ENCODE data around the gene ZNF331.

Gene ZNF331

GRCh38 chr19:53520547-53521372, 17.2 kb upstream of the ZNF331 start:
- in situ Hi-C loops (cut with MboI; ENCODE audit: low sequenced_read_pairs), result no loop called here

DNA sequence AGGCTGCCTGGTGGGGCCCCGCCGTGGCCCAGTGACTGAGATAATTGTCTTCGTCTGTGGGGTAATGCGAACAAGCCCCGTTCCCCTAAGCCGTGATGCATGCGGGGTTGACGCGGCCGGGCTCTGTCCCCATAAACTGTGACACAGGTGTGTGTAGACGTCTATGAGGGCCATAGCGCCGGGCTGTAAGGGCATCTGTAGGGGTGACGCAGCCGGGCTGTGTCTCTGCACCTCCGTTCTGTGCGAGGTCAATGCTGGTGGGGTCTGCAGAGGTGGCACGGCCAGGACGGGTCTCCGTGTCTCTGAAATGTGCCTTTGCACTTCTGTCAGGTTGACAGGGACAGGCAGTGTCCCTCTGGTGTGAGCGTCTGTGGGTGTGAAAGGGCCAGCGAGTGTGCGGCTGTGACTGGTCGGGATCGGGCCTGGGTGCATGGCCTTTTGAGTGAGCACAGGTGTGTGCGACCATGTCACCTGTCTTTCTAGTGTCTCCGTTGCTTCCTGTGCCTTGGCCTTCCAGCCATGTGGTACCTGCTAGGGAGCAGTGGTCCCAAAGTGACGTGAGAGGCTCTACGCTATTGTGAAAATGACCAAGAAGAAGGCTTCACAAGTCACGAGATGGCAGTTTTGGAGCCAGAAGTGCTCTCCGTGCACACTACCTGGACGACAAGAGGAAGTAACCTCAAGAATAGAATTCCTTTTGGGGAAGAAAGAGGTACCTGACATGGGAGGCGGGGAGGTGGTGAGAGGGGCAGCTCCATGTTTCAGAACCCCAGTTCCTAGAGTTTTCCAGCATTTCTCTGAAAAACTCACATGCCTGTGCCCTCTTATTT, 16.4 kb upstream of the ZNF331 start:
- in situ Hi-C loops (cut with MboI; ENCODE audit: low sequenced_read_pairs), result no loop called here

- in situ Hi-C loops (cut with MboI; ENCODE audit: low sequenced_read_pairs), result no loop called here
Measured at GRCh38 chr19:53525922-53526321, 12.0 kb upstream of the ZNF331 start.

- in situ Hi-C loops (cut with MboI; ENCODE audit: low sequenced_read_pairs), result no loop called here
Measured at GRCh38 chr19:53530622-53531021, 7.3 kb upstream of the ZNF331 start.

DNA sequence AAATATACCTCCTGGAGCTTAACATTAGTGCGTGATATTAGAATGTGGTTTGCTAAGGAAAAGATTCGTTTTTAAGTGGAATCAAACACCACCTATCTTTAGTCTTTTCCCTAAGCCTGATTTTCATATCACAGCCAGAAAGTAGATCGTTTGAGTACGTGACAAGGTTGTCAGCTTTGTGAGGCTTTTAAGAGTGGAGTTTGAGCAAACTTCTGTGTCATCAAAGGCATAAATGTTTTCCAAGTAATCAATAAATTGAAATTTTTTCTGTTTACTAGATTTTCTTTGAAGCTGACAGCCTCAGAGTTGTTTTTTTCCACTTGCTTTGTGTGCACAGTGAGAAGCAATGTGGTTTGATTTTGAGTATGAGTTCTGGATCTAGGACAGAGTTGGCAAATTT, 6.5 kb upstream of the ZNF331 start:
- in situ Hi-C loops (cut with MboI; ENCODE audit: low sequenced_read_pairs), result no loop called here

- in situ Hi-C loops (cut with MboI; ENCODE audit: low sequenced_read_pairs), result no loop called here
Measured at GRCh38 chr19:53532362-53532761, 5.6 kb upstream of the ZNF331 start.

- in situ Hi-C loops (cut with MboI; ENCODE audit: low sequenced_read_pairs), result no loop called here
Measured at GRCh38 chr19:53536225-53536548, 1.8 kb upstream of the ZNF331 start.

DNA sequence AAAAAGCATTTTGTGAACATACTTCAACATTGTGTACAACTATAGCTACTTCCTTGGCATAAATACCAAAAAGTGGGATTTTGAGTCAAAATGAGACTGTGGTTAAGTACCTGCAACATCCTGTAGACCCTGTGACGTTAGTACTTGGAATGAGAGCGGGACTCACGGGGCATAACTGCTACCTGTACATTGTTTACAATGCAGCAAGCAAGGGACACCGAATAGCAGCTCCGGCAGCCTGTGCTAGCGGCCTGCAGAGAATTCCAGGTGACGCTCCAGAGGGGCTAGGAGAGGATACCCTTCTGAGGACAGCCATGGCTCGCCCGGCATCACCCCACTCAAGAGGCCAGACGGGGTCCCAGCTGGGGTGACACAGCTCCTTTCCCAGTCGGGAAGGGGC, 824 bp upstream of the ZNF331 start:
- in situ Hi-C loops (cut with MboI; ENCODE audit: low sequenced_read_pairs), result no loop called here

- in situ Hi-C loops (cut with MboI; ENCODE audit: low sequenced_read_pairs), result no loop called here
Measured at GRCh38 chr19:53538378-53539109, 599 bp downstream of the ZNF331 start.

GRCh38 chr19:53540091-53540490, 2.1 kb downstream of the ZNF331 start:
- in situ Hi-C loops (cut with MboI; ENCODE audit: low sequenced_read_pairs), result no loop called here

- in situ Hi-C loops (cut with MboI; ENCODE audit: low sequenced_read_pairs), result no loop called here
Measured at GRCh38 chr19:53541971-53542370, 4.0 kb downstream of the ZNF331 start.

- in situ Hi-C loops (cut with MboI; ENCODE audit: low sequenced_read_pairs), result no loop called here
Measured at GRCh38 chr19:53545271-53546065, 7.5 kb downstream of the ZNF331 start.

DNA sequence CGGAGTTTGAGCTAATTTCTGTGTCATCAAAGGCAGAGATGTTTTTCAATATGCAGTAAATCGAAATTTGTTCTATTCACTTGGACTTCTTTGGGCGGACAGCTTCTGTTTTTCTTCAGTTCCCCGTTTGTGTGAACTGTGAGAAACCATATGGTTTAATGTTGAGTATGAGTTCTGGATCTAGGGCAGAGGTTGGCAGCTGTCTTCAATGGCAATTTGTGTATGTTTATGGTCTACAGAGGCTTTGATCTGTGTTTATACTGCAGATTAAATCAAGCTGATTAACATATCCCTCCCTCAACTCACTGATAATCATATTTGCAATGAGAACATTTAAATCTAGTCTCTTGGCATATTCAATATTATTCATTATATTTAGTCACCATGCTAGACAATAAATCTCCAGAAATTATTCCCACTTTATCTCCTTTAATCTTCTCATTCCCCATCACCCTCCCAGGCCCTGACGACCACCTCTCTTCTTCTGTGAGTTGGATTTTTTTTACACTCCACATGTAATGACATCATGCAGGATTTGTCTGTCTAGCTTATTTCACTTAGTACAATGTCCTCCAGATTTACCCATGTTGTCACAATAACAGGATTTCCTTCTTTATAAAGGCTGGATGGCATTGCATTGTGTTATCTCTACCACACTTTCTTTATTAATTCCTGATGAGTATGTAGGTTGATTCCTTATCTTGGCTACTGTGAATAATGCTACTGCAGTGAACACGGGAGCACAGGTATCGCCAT, 9.0 kb downstream of the ZNF331 start:
- in situ Hi-C loops (cut with MboI; ENCODE audit: low sequenced_read_pairs), result no loop called here

- in situ Hi-C loops (cut with MboI; ENCODE audit: low sequenced_read_pairs), result no loop called here
Measured at GRCh38 chr19:53549340-53549739, 11.4 kb downstream of the ZNF331 start.

DNA sequence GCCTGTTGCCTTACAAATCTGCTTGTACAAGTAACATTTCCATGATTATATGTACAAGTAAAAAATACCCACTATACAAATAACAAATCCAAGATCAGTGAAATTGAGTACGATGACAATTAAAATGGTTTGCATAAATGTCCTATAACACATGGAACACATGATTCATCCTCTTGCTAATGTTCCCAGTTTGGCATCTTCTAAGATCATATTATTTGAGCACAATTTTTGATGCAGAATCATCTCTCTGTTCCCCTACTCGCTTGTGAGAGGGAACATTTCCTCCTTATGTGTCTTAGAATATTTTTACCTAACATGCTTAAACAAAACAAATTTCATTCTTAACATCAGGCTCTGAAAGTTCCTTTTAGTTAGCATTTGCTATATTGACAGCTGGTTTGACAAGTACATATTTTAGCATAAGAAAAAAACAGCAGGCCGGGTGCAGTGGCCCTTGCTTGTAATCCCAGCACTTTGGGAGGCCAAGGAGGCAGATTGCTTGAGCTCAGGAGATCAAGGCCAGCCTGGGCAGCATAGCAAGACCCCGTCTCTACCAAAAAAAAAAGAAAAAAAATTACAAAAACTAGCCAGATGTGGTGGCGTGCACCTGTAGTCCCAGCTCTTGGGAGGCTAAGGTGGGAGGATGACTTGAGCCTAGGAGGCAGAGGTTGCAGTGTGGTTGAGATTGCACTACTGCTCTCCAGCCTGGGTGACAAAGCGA, 14.2 kb downstream of the ZNF331 start:
- in situ Hi-C loops (cut with MboI; ENCODE audit: low sequenced_read_pairs), result no loop called here

- in situ Hi-C loops (cut with MboI; ENCODE audit: low sequenced_read_pairs), result no loop called here
Measured at GRCh38 chr19:53553156-53553555, 15.2 kb downstream of the ZNF331 start.

- in situ Hi-C loops (cut with MboI; ENCODE audit: low sequenced_read_pairs), result no loop called here
Measured at GRCh38 chr19:53553865-53554791, 16.2 kb downstream of the ZNF331 start.

DNA sequence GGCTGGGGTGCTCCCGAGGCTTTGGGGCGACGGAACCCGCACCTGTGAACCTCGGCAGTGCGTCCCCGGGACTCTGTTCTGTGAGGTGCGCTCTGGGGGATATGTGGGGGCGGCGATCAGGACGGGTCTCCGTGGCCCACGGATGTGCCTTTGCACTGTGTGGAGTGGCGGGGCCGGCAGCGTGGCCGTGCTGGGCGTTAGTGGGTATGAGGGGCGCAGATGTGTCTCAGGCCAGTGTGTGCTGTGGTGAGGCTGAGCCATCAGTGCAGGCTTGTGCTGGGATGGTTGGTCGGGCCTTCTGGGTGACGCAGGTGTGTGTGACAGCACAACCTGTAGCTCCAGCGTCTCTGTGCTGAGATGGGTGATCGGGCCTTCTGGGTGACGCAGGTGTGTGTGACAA, 16.9 kb downstream of the ZNF331 start:
- in situ Hi-C loops (cut with MboI; ENCODE audit: low sequenced_read_pairs), result no loop called here

Measured in HL-60/S4 treated with retinoic acid at 250 ng/mL for 4 days and 3 days (cell line).